Left renal pelvis (tissue), 4 donors: Measurements from ENCODE around the gene ALPL. TPM values are rescaled to one million over a fixed set of nuclear protein-coding genes. Genes with fewer than 3 reads are reported as not detected.
"Not testable (repeated sequence)": the region's sequence is repeated elsewhere in the genome, so short reads cannot be mapped to it uniquely, and the experiment has no call there.

Experiments used
- DNase-seq, 4 donors: peaks; one replicate each; pipeline ENCODE4 v3.0.0-alpha.2; 2013; ENCODE audit warnings: low read depth in 4 of 4, low spot score in 3 of 4
- polyA plus RNA-seq, 4 donors: library from polyadenylated mRNA; unstranded; fragments of 120-200 nt; gene quantifications; one replicate each; pipeline ENCODE4 v1.2.1, GENCODE V29; 2013; ENCODE audit not compliant: insufficient read length in 4 of 4

Gene ALPL
- polyA plus RNA-seq, 4 donors: 7.6 to 46.8 (median 28.9) TPM

GRCh38 chr1:21552715-21553114, 43.5 kb downstream of the ALPL start:
- DNase-seq: no peak

- no peak for DNase-seq
These were observed 44.1 kb downstream of the ALPL start for GRCh38 chr1:21553116-21553926.

- DNase-seq: peak in 1 of 4 donors; percentile 31
These were observed 50.8 kb downstream of the ALPL start for GRCh38 chr1:21559788-21560567.

- no peak for DNase-seq
These were observed 51.9 kb downstream of the ALPL start for GRCh38 chr1:21560916-21561638.

GRCh38 chr1:21562896-21563295, 53.7 kb downstream of the ALPL start:
- DNase-seq: no peak

- no peak for DNase-seq
These were observed 54.7 kb downstream of the ALPL start for GRCh38 chr1:21563971-21564370.

GRCh38 chr1:21564521-21565095, 55.4 kb downstream of the ALPL start:
- no peak for DNase-seq

GRCh38 chr1:21565285-21565684, 56.1 kb downstream of the ALPL start:
- no peak for DNase-seq

- DNase-seq: not testable (repeated sequence)
These were observed 57.1 kb downstream of the ALPL start for GRCh38 chr1:21566361-21566760.

GRCh38 chr1:21567241-21568005, 58.2 kb downstream of the ALPL start:
- DNase-seq: no peak

- DNase-seq: no peak
These were observed 59.0 kb downstream of the ALPL start for GRCh38 chr1:21568006-21568746.

- DNase-seq: no peak
These were observed 59.7 kb downstream of the ALPL start for GRCh38 chr1:21568809-21569385.

- DNase-seq: no peak
These were observed 60.8 kb downstream of the ALPL start for GRCh38 chr1:21569820-21570527.

GRCh38 chr1:21570528-21570875, 61.3 kb downstream of the ALPL start:
- no peak for DNase-seq

GRCh38 chr1:21570885-21571284, 61.7 kb downstream of the ALPL start:
- DNase-seq: no peak

- no peak for DNase-seq
These were observed 63.0 kb downstream of the ALPL start for GRCh38 chr1:21572221-21572620.

- DNase-seq: no peak
These were observed 63.6 kb downstream of the ALPL start for GRCh38 chr1:21572735-21573277.

- DNase-seq: no peak
These were observed 64.3 kb downstream of the ALPL start for GRCh38 chr1:21573475-21573874.
